WTC11 (cell line): ENCODE measurements around the gene ZIC5. TPM values are rescaled to one million over a fixed set of nuclear protein-coding genes. Genes with fewer than 3 reads are reported as not detected.

Source experiments
- ATAC-seq: fragments of 200-7000 bp; cut with Tn5 transposase; 2 replicates; pipeline ENCODE4 v1.10.0; 2021; ENCODE audit warnings: mild to moderate bottlenecking, moderate library complexity
- CTCF ChIA-PET: fragments of 300-600 bp; sonication (Branson Sonifier 250); formaldehyde crosslinking; loops from one replicate; lab custom pipeline; 2021; ENCODE audit warnings: antibody characterized with exemption; lab: Charles Lee
- POLR2A ChIA-PET: fragments of 350-600 bp; sonication (Branson Sonifier 250); formaldehyde crosslinking; loops from one replicate; lab custom pipeline; 2021; ENCODE audit warnings: antibody characterized with exemption; lab: Charles Lee
- DNase-seq: peaks from one replicate; pipeline ENCODE4 v3.0.0; 2021; ENCODE audit warnings: low spot score
- H3K27ac Mint-ChIP-seq: 2 replicates; pipeline ENCODE4 v1.8.0; 2021; ENCODE audit warnings: mixed read lengths
- H3K27me3 Mint-ChIP-seq: 2 replicates; pipeline ENCODE4 v1.8.0; 2021; ENCODE audit warnings: low read depth, mild to moderate bottlenecking, moderate library complexity, mixed read lengths
- H3K36me3 Mint-ChIP-seq: 2 replicates; pipeline ENCODE4 v1.8.0; 2021; ENCODE audit warnings: mixed read lengths
- H3K4me1 Mint-ChIP-seq: 2 replicates; pipeline ENCODE4 v1.8.0; 2022; ENCODE audit warnings: mixed read lengths
- H3K4me3 Mint-ChIP-seq: 2 replicates; pipeline ENCODE4 v1.8.0; 2021; ENCODE audit warnings: mild to moderate bottlenecking, moderate library complexity, mixed read lengths
- H3K9me3 Mint-ChIP-seq: 2 replicates; pipeline ENCODE4 v1.8.0; 2021; ENCODE audit warnings: mixed read lengths
- KAT7 ChIP-seq: sonication (generic); formaldehyde crosslinking; IDR thresholded peaks from 2 replicates; pipeline ENCODE4 v1.8.1; 2023; ENCODE audit warnings: missing genetic modification reagents, mild to moderate bottlenecking, borderline replicate concordance
- MLX ChIP-seq: sonication (generic); formaldehyde crosslinking; IDR thresholded peaks from 2 replicates; pipeline ENCODE4 v1.8.1; 2023; ENCODE audit warnings: mild to moderate bottlenecking, missing genetic modification reagents, moderate library complexity
- MYBL2 ChIP-seq: sonication (generic); formaldehyde crosslinking; IDR thresholded peaks from 2 replicates; pipeline ENCODE4 v1.8.1; 2023; ENCODE audit warnings: mild to moderate bottlenecking, moderate library complexity, missing genetic modification reagents
- NFATC4 ChIP-seq: fragments of 250-450 bp; sonication (Bioruptor Pico); IDR thresholded peaks from 2 replicates; pipeline ENCODE4 v1.9.0; 2021; ENCODE audit warnings: mild to moderate bottlenecking
- NR3C1 ChIP-seq: sonication (generic); formaldehyde crosslinking; conservative IDR thresholded peaks from 2 replicates; pipeline ENCODE4 v1.8.1; 2023; ENCODE audit warnings: low read depth, mild to moderate bottlenecking, missing genetic modification reagents
- OVOL2 ChIP-seq: fragments of 250-450 bp; sonication (Bioruptor Pico); IDR thresholded peaks from 2 replicates; pipeline ENCODE4 v1.9.0; 2021; ENCODE audit warnings: mild to moderate bottlenecking, borderline replicate concordance
- SMAD4 ChIP-seq: sonication (generic); formaldehyde crosslinking; IDR thresholded peaks from 2 replicates; pipeline ENCODE4 v1.8.0; 2022; ENCODE audit warnings: mild to moderate bottlenecking, missing genetic modification reagents
- SOX15 ChIP-seq: fragments of 250-450 bp; sonication (Bioruptor Pico); IDR thresholded peaks from 2 replicates; pipeline ENCODE4 v1.9.0; 2021; ENCODE audit warnings: mild to moderate bottlenecking
- USF1 ChIP-seq: sonication (generic); formaldehyde crosslinking; IDR thresholded peaks from 2 replicates; pipeline ENCODE4 v1.8.0; 2022; ENCODE audit warnings: mild to moderate bottlenecking, missing genetic modification reagents
- ZNF232 ChIP-seq: sonication (generic); formaldehyde crosslinking; IDR thresholded peaks from 2 replicates; pipeline ENCODE4 v1.8.0; 2022; ENCODE audit warnings: mild to moderate bottlenecking, missing genetic modification reagents
- ZNF396 ChIP-seq: fragments of 250-450 bp; sonication (Bioruptor Pico); IDR thresholded peaks from 2 replicates; pipeline ENCODE4 v1.8.0; 2021; ENCODE audit warnings: mild to moderate bottlenecking, moderate library complexity, borderline replicate concordance
- total RNA-seq: library from RNA; stranded (reverse); gene quantifications from 3 replicates; pipeline ENCODE4 v1.2.3, GENCODE V29; 2021
- TF ChIP-seq, protein P1 (sequence below): sonication (generic); formaldehyde crosslinking; IDR thresholded peaks from 2 replicates; pipeline ENCODE4 v1.8.1; 2023; ENCODE audit warnings: mild to moderate bottlenecking, missing genetic modification reagents

The ZIC5 gene
- total RNA-seq, 1 experiment from 2014 or later: 46.4 TPM

GRCh38 chr13:99913167-99913566 lies 58.4 kb downstream of the ZIC5 start:
- CTCF ChIA-PET: interaction anchor here (0.6 to 5.3 kb wide), 10 partner anchors 8 to 302 kb away, joined by 4 to 27 read pairs (median 10); no protein-coding TSS in a partner anchor
- no peaks in the 10 kb centered on the region; the same call in 1 of the 2 replicates for H3K27me3 Mint-ChIP-seq
- TF ChIP-seq, protein P1, sequence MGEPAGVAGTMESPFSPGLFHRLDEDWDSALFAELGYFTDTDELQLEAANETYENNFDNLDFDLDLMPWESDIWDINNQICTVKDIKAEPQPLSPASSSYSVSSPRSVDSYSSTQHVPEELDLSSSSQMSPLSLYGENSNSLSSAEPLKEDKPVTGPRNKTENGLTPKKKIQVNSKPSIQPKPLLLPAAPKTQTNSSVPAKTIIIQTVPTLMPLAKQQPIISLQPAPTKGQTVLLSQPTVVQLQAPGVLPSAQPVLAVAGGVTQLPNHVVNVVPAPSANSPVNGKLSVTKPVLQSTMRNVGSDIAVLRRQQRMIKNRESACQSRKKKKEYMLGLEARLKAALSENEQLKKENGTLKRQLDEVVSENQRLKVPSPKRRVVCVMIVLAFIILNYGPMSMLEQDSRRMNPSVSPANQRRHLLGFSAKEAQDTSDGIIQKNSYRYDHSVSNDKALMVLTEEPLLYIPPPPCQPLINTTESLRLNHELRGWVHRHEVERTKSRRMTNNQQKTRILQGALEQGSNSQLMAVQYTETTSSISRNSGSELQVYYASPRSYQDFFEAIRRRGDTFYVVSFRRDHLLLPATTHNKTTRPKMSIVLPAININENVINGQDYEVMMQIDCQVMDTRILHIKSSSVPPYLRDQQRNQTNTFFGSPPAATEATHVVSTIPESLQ (CRISPR knock-in tag): no peak
- TF ChIP-seq MLX (CRISPR knock-in tag): no peak
- no peak for TF ChIP-seq SMAD4 (CRISPR knock-in tag)
- no peak for TF ChIP-seq OVOL2
- no peak for TF ChIP-seq ZNF396 (CRISPR knock-in tag)
- no peak for TF ChIP-seq MYBL2
- no peak for TF ChIP-seq NFATC4 (CRISPR knock-in tag)
- TF ChIP-seq SOX15 (CRISPR knock-in tag): no peak
- TF ChIP-seq NR3C1 (CRISPR knock-in tag): no peak
- TF ChIP-seq USF1 (CRISPR knock-in tag): no peak
- TF ChIP-seq KAT7 (CRISPR knock-in tag): no peak
- TF ChIP-seq ZNF232 (CRISPR knock-in tag): no peak
- H3K36me3 Mint-ChIP-seq: no peaks in the 10 kb centered on the region
- H3K4me1 Mint-ChIP-seq: peaks cover 36% of the 10 kb centered on the region
- no peak for DNase-seq
- no peak for ATAC-seq
- POLR2A ChIA-PET: interaction anchor here (0.8 kb wide), 1 partner anchor 203 kb away, joined by 3 read pairs; no protein-coding TSS in a partner anchor
- no peak overlapping the region for H3K4me3 Mint-ChIP-seq
- H3K27ac Mint-ChIP-seq: 0 out of 2 replicates have a peak overlapping the region, but pooled peaks have one; percentile 15
- H3K9me3 Mint-ChIP-seq: no peaks in the 10 kb centered on the region

Other genes with a start within 250 kb of the ZIC5 start
- gene ZIC2, start 10.0 kb upstream of the ZIC5 start, total RNA-seq: 344 to 379 TPM (median 376 TPM) in 3 replicates
- gene PCCA, start 117.3 kb upstream of the ZIC5 start, total RNA-seq: 52.8 to 68.3 TPM (median 66.2 TPM) in 3 replicates